DMS153 treated with DMSO at 0.1 percent for 48 hours (cell line): ENCODE data around the gene SEPTIN8.

ENCODE experiments used
- DNase-seq: peaks from one replicate; lab custom pipeline; 2025; ENCODE audit not compliant: unreplicated experiment; lab: John Stamatoyannopoulos, UW

SEPTIN8 gene

GRCh38 chr5:132785365-132785764 is 8.3 kb upstream of the SEPTIN8 start:
- no peak for DNase-seq

- DNase-seq, result no peak
These were observed 5.1 kb upstream of the SEPTIN8 start for GRCh38 chr5:132782101-132782500.

- no peak for DNase-seq
These were observed 4.0 kb upstream of the SEPTIN8 start for GRCh38 chr5:132781029-132781428.

- no peak for DNase-seq
These were observed 3.5 kb upstream of the SEPTIN8 start for GRCh38 chr5:132780577-132780976.

- no peak for DNase-seq
These were observed 2.9 kb upstream of the SEPTIN8 start for GRCh38 chr5:132779961-132780360.

- DNase-seq, result no peak
These were observed 1.8 kb upstream of the SEPTIN8 start for GRCh38 chr5:132778856-132779255.

GRCh38 chr5:132778129-132778528 is 1.1 kb upstream of the SEPTIN8 start:
- no peak for DNase-seq

GRCh38 chr5:132776938-132777208 is 166 bp downstream of the SEPTIN8 start:
- no peak for DNase-seq

- DNase-seq, result no peak
These were observed 705 bp downstream of the SEPTIN8 start for GRCh38 chr5:132776131-132776937.

GRCh38 chr5:132775476-132775961 is 1.5 kb downstream of the SEPTIN8 start:
- no peak for DNase-seq

GRCh38 chr5:132774896-132775295 is 2.1 kb downstream of the SEPTIN8 start:
- no peak for DNase-seq

GRCh38 chr5:132774406-132774805 is 2.6 kb downstream of the SEPTIN8 start:
- no peak for DNase-seq

GRCh38 chr5:132773601-132774355 is 3.3 kb downstream of the SEPTIN8 start:
- DNase-seq, result no peak

- DNase-seq, result no peak
These were observed 3.9 kb downstream of the SEPTIN8 start for GRCh38 chr5:132773114-132773513.

- no peak for DNase-seq
These were observed 4.6 kb downstream of the SEPTIN8 start for GRCh38 chr5:132772291-132773070.

GRCh38 chr5:132771503-132771998 is 5.5 kb downstream of the SEPTIN8 start:
- no peak for DNase-seq

GRCh38 chr5:132770476-132771159 is 6.4 kb downstream of the SEPTIN8 start:
- DNase-seq, result no peak

- DNase-seq, result no peak
These were observed 8.6 kb downstream of the SEPTIN8 start for GRCh38 chr5:132768485-132768868.

GRCh38 chr5:132767150-132767549 is 9.9 kb downstream of the SEPTIN8 start:
- DNase-seq, result no peak

GRCh38 chr5:132766806-132767055 is 10.3 kb downstream of the SEPTIN8 start:
- DNase-seq, result no peak
